ENCODE results near the gene SULT1A1.

SULT1A1 gene

GRCh38 chr16:28586466-28586865 is 23.4 kb downstream of the SULT1A1 start:
- TF ChIP-seq SIN3A (IDR thresholded peaks at IDR 0.05; ENCODE audit: borderline replicate concordance, insufficient read depth, low read length), result no peak
- no peak for TF ChIP-seq POLR2AphosphoS5 (IDR thresholded peaks at IDR 0.05; ENCODE audit: low read depth, low read length)
- TF ChIP-seq TAF1 (IDR thresholded peaks at IDR 0.05; ENCODE audit: borderline replicate concordance, insufficient read depth, low read length), result no peak
- TF ChIP-seq REST (IDR thresholded peaks at IDR 0.05; ENCODE audit: insufficient read depth in 1 of 2, low read depth in 2 of 2, low read length in 2 of 2), result no peak
- no peak for TF ChIP-seq FOXP2 (optimal IDR thresholded peaks at IDR 0.05; ENCODE audit: borderline replicate concordance, extremely low read depth, extremely low read length, insufficient read depth)

- TF ChIP-seq TAF1 (IDR thresholded peaks at IDR 0.05; ENCODE audit: borderline replicate concordance, insufficient read depth, low read length) (no peak), SIN3A (IDR thresholded peaks at IDR 0.05; ENCODE audit: borderline replicate concordance, insufficient read depth, low read length) (no peak), FOXP2 (optimal IDR thresholded peaks at IDR 0.05; ENCODE audit: borderline replicate concordance, extremely low read depth, extremely low read length, insufficient read depth) (no peak), REST (IDR thresholded peaks at IDR 0.05; ENCODE audit: insufficient read depth in 1 of 2, low read depth in 2 of 2, low read length in 2 of 2) (no peak)
These were observed 24.2 kb downstream of the SULT1A1 start for GRCh38 chr16:28585674-28586073.

- TF ChIP-seq FOXP2 (optimal IDR thresholded peaks at IDR 0.05; ENCODE audit: borderline replicate concordance, extremely low read depth, extremely low read length, insufficient read depth) (no peak), SIN3A (IDR thresholded peaks at IDR 0.05; ENCODE audit: borderline replicate concordance, insufficient read depth, low read length) (no peak)
These were observed 29.0 kb downstream of the SULT1A1 start for GRCh38 chr16:28580726-28581315.

- TF ChIP-seq SIN3A (IDR thresholded peaks at IDR 0.05; ENCODE audit: borderline replicate concordance, insufficient read depth, low read length), result no peak
- TF ChIP-seq POLR2AphosphoS5 (IDR thresholded peaks at IDR 0.05; ENCODE audit: low read depth, low read length), result no peak
- TF ChIP-seq REST (IDR thresholded peaks at IDR 0.05; ENCODE audit: insufficient read depth in 1 of 2, low read depth in 2 of 2, low read length in 2 of 2), result no peak
- TF ChIP-seq TAF1 (IDR thresholded peaks at IDR 0.05; ENCODE audit: borderline replicate concordance, insufficient read depth, low read length), result no peak
- no peak for TF ChIP-seq FOXP2 (optimal IDR thresholded peaks at IDR 0.05; ENCODE audit: borderline replicate concordance, extremely low read depth, extremely low read length, insufficient read depth)
These were observed 34.3 kb downstream of the SULT1A1 start for GRCh38 chr16:28575446-28576109.

- TF ChIP-seq SIN3A (IDR thresholded peaks at IDR 0.05; ENCODE audit: borderline replicate concordance, insufficient read depth, low read length), result no peak
- TF ChIP-seq TAF1 (IDR thresholded peaks at IDR 0.05; ENCODE audit: borderline replicate concordance, insufficient read depth, low read length), result no peak
- TF ChIP-seq REST (IDR thresholded peaks at IDR 0.05; ENCODE audit: insufficient read depth in 1 of 2, low read depth in 2 of 2, low read length in 2 of 2), result no peak
- no peak for TF ChIP-seq FOXP2 (optimal IDR thresholded peaks at IDR 0.05; ENCODE audit: borderline replicate concordance, extremely low read depth, extremely low read length, insufficient read depth)
- TF ChIP-seq POLR2AphosphoS5 (IDR thresholded peaks at IDR 0.05; ENCODE audit: low read depth, low read length), result no peak
These were observed 34.9 kb downstream of the SULT1A1 start for GRCh38 chr16:28574925-28575324.
